ENCODE measurements around the gene RAD9A.
A peak's percentile ranks its signal among the peaks of the same experiment; 100 is the strongest.

Gene RAD9A

GRCh38 chr11:67355794-67356386, 35.9 kb upstream of the RAD9A start:
- TF ChIP-seq POLR2AphosphoS5 (IDR thresholded peaks at IDR 0.05; ENCODE audit: borderline replicate concordance, low read depth, low read length) = no peak
- TF ChIP-seq FOXP2 (optimal IDR thresholded peaks at IDR 0.05; ENCODE audit: control extremely low read depth, extremely low read length, insufficient read depth) = no peak
- TF ChIP-seq EZH2 (IDR thresholded peaks at IDR 0.05) = no peak
- Histone ChIP-seq H3K9ac (ENCODE audit: insufficient read length) (no peak overlapping the region), H3K36me3 (ENCODE audit: insufficient read depth, low read length) (no peaks in the 10 kb centered on the region), H3K27ac (no peak overlapping the region), H3K4me3 (no peak overlapping the region), H3K9me3 (ENCODE audit: low read depth, low read length) (no peaks in the 10 kb centered on the region)
- no peak for DNase-seq (ENCODE audit: low read depth, low spot score)

GRCh38 chr11:67356387-67356863, 35.4 kb upstream of the RAD9A start:
- H3K9ac ChIP-seq (ENCODE audit: insufficient read length) = no peak overlapping the region
- no peak overlapping the region for H3K27ac ChIP-seq
- no peak overlapping the region for H3K4me3 ChIP-seq
- H3K36me3 ChIP-seq (ENCODE audit: insufficient read depth, low read length) = no peaks in the 10 kb centered on the region
- no peak for DNase-seq (ENCODE audit: low read depth, low spot score)
- H3K9me3 ChIP-seq (ENCODE audit: low read depth, low read length) = no peaks in the 10 kb centered on the region
- no peak for TF ChIP-seq POLR2AphosphoS5 (IDR thresholded peaks at IDR 0.05; ENCODE audit: borderline replicate concordance, low read depth, low read length)

GRCh38 chr11:67356864-67357561, 34.8 kb upstream of the RAD9A start:
- Histone ChIP-seq H3K36me3 (ENCODE audit: insufficient read depth, low read length) (no peaks in the 10 kb centered on the region), H3K4me3 (no peak overlapping the region), H3K27ac (no peak overlapping the region), H3K9me3 (ENCODE audit: low read depth, low read length) (no peaks in the 10 kb centered on the region), H3K9ac (ENCODE audit: insufficient read length) (no peak overlapping the region)
- TF ChIP-seq POLR2AphosphoS5 (IDR thresholded peaks at IDR 0.05; ENCODE audit: borderline replicate concordance, low read depth, low read length) (no peak), FOXP2 (optimal IDR thresholded peaks at IDR 0.05; ENCODE audit: control extremely low read depth, extremely low read length, insufficient read depth) (no peak), EZH2 (IDR thresholded peaks at IDR 0.05) (no peak)
- no peak for DNase-seq (ENCODE audit: low read depth, low spot score)

- no peak for TF ChIP-seq EZH2 (IDR thresholded peaks at IDR 0.05)
- TF ChIP-seq FOXP2 (optimal IDR thresholded peaks at IDR 0.05; ENCODE audit: control extremely low read depth, extremely low read length, insufficient read depth) = no peak
- no peak for TF ChIP-seq POLR2AphosphoS5 (IDR thresholded peaks at IDR 0.05; ENCODE audit: borderline replicate concordance, low read depth, low read length)
- H3K36me3 ChIP-seq (ENCODE audit: insufficient read depth, low read length) = no peaks in the 10 kb centered on the region
- H3K27ac ChIP-seq = no peak overlapping the region
- no peak for DNase-seq (ENCODE audit: low read depth, low spot score)
- H3K9me3 ChIP-seq (ENCODE audit: low read depth, low read length) = no peaks in the 10 kb centered on the region
- H3K4me3 ChIP-seq = no peak overlapping the region
- H3K9ac ChIP-seq (ENCODE audit: insufficient read length) = no peak overlapping the region
These were observed 33.7 kb upstream of the RAD9A start for GRCh38 chr11:67357831-67358670.

- no peak overlapping the region for H3K27ac ChIP-seq
- TF ChIP-seq POLR2AphosphoS5 (IDR thresholded peaks at IDR 0.05; ENCODE audit: borderline replicate concordance, low read depth, low read length) = no peak
- TF ChIP-seq FOXP2 (optimal IDR thresholded peaks at IDR 0.05; ENCODE audit: control extremely low read depth, extremely low read length, insufficient read depth) = no peak
- TF ChIP-seq EZH2 (IDR thresholded peaks at IDR 0.05) = no peak
- no peaks in the 10 kb centered on the region for H3K36me3 ChIP-seq (ENCODE audit: insufficient read depth, low read length)
- no peak for DNase-seq (ENCODE audit: low read depth, low spot score)
- no peaks in the 10 kb centered on the region for H3K9me3 ChIP-seq (ENCODE audit: low read depth, low read length)
- no peak overlapping the region for H3K9ac ChIP-seq (ENCODE audit: insufficient read length)
- no peak overlapping the region for H3K4me3 ChIP-seq
These were observed 27.6 kb upstream of the RAD9A start for GRCh38 chr11:67364169-67364568.

- TF ChIP-seq EZH2 (IDR thresholded peaks at IDR 0.05) (no peak), FOXP2 (optimal IDR thresholded peaks at IDR 0.05; ENCODE audit: control extremely low read depth, extremely low read length, insufficient read depth) (no peak), POLR2AphosphoS5 (IDR thresholded peaks at IDR 0.05; ENCODE audit: borderline replicate concordance, low read depth, low read length) (no peak)
- H3K9me3 ChIP-seq (ENCODE audit: low read depth, low read length) = no peaks in the 10 kb centered on the region
- no peak overlapping the region for H3K27ac ChIP-seq
- no peak for DNase-seq (ENCODE audit: low read depth, low spot score)
- no peak overlapping the region for H3K9ac ChIP-seq (ENCODE audit: insufficient read length)
- H3K4me3 ChIP-seq = no peak overlapping the region
- no peaks in the 10 kb centered on the region for H3K36me3 ChIP-seq (ENCODE audit: insufficient read depth, low read length)
These were observed 26.7 kb upstream of the RAD9A start for GRCh38 chr11:67364783-67365722.

- peak; percentile 44; the same call in 1 of the 2 replicates for TF ChIP-seq POLR2AphosphoS5 (IDR thresholded peaks at IDR 0.05; ENCODE audit: borderline replicate concordance, low read depth, low read length)
- no peak for TF ChIP-seq EZH2 (IDR thresholded peaks at IDR 0.05)
- no peak for TF ChIP-seq FOXP2 (optimal IDR thresholded peaks at IDR 0.05; ENCODE audit: control extremely low read depth, extremely low read length, insufficient read depth)
- DNase-seq (ENCODE audit: low read depth, low spot score) = no peak
- Histone ChIP-seq H3K9ac (ENCODE audit: insufficient read length) (no peak overlapping the region), H3K36me3 (ENCODE audit: insufficient read depth, low read length) (no peaks in the 10 kb centered on the region), H3K9me3 (ENCODE audit: low read depth, low read length) (no peaks in the 10 kb centered on the region), H3K27ac (no peak overlapping the region), H3K4me3 (no peak overlapping the region)
These were observed 25.9 kb upstream of the RAD9A start for GRCh38 chr11:67365736-67366444.
